Stimulated activated naive B cell treated with anti-CD40 and anti-IgM and Interleukin-4, amounts not matched to agents 10 μg/mL and 1 μg/mL and 100 μg/mL, for 72 hours (primary cell): Measurements from ENCODE around the gene IQSEC1.

Experiments used
- ATAC-seq, 2 donors: fragments of 150-1000 bp; cut with Tn5 transposase; replicated peaks; 2 replicates each; pipeline ENCODE4 v1.10.0; 2021; ENCODE audit warnings: moderate library complexity in 1 of 2
- DNase-seq: peaks from one replicate; pipeline ENCODE4 v3.0.0; 2021
- H3K27ac Mint-ChIP-seq: one replicate; pipeline ENCODE4 v1.8.0; 2022; ENCODE audit warnings: mild to moderate bottlenecking, mixed read lengths
- H3K27me3 Mint-ChIP-seq, 2 donors: one replicate each; pipeline ENCODE4 v1.8.0; 2022; ENCODE audit warnings: mixed read lengths in 2 of 2
- H3K36me3 Mint-ChIP-seq, 2 donors: one replicate each; pipeline ENCODE4 v1.8.0; 2022; ENCODE audit warnings: mixed read lengths in 2 of 2, mild to moderate bottlenecking in 1 of 2
- H3K4me1 Mint-ChIP-seq, 2 donors: one replicate each; pipeline ENCODE4 v1.8.0; 2022; ENCODE audit warnings: mixed read lengths in 2 of 2, mild to moderate bottlenecking in 1 of 2
- H3K4me3 Mint-ChIP-seq, 2 donors: one replicate each; pipeline ENCODE4 v1.8.0; 2022; ENCODE audit warnings: mild to moderate bottlenecking in 2 of 2, mixed read lengths in 2 of 2, moderate library complexity in 1 of 2
- H3K9me3 Mint-ChIP-seq, 2 donors: one replicate each; pipeline ENCODE4 v1.8.0; 2022; ENCODE audit warnings: mixed read lengths in 2 of 2, mild to moderate bottlenecking in 1 of 2

Gene IQSEC1

GRCh38 chr3:13008155-13008995 is 64.9 kb downstream of the IQSEC1 start:
- DNase-seq = no peak
- Mint-ChIP-seq H3K9me3 (no peaks in the 10 kb centered on the region), H3K27me3 (no peaks in the 10 kb centered on the region), H3K4me3 (peak overlapping the region; percentile 57 to 67), H3K27ac (peak overlapping the region; percentile 93), H3K36me3 (peaks cover 30 to 42% of the 10 kb centered on the region in 2 donors), H3K4me1 (peaks cover 79 to 100% of the 10 kb centered on the region in 2 donors)
- no peak for ATAC-seq

GRCh38 chr3:13007251-13007941 is 65.8 kb downstream of the IQSEC1 start:
- no peaks in the 10 kb centered on the region for H3K27me3 Mint-ChIP-seq

GRCh38 chr3:13006216-13006990 is 66.8 kb downstream of the IQSEC1 start:
- DNase-seq (no peak), ATAC-seq (no peak)
- H3K27ac Mint-ChIP-seq = peak overlapping the region; percentile 89
- H3K36me3 Mint-ChIP-seq = peaks cover 28 to 45% of the 10 kb centered on the region in 2 donors
- no peaks in the 10 kb centered on the region for H3K27me3 Mint-ChIP-seq
- H3K4me3 Mint-ChIP-seq = peak overlapping the region; percentile 46 to 71
- H3K4me1 Mint-ChIP-seq = peaks cover 75 to 100% of the 10 kb centered on the region in 2 donors
- H3K9me3 Mint-ChIP-seq = no peaks in the 10 kb centered on the region

More at GRCh38 chr3:13007251-13007941, 65.8 kb downstream of the IQSEC1 start:
- Mint-ChIP-seq H3K36me3 (peaks cover 30 to 44% of the 10 kb centered on the region in 2 donors), H3K9me3 (no peaks in the 10 kb centered on the region), H3K27ac (peak overlapping the region; percentile 93), H3K4me1 (peaks cover 79 to 100% of the 10 kb centered on the region in 2 donors), H3K4me3 (peak overlapping the region in 1 of 2 donors; percentile 39)
- no peak for ATAC-seq
- DNase-seq = no peak

- Mint-ChIP-seq H3K27ac (peak overlapping the region; percentile 76), H3K36me3 (peaks cover 26 to 44% of the 10 kb centered on the region in 2 donors)
Measured at GRCh38 chr3:13005301-13005700, 67.9 kb downstream of the IQSEC1 start.

GRCh38 chr3:13004376-13004775 is 68.9 kb downstream of the IQSEC1 start:
- no peaks in the 10 kb centered on the region for H3K27me3 Mint-ChIP-seq
- no peak for ATAC-seq
- no peak for DNase-seq
- H3K27ac Mint-ChIP-seq = peak overlapping the region; percentile 67
- peaks cover 19 to 46% of the 10 kb centered on the region in 2 donors for H3K36me3 Mint-ChIP-seq
- H3K4me1 Mint-ChIP-seq = peaks cover 75 to 97% of the 10 kb centered on the region in 2 donors
- peak overlapping the region in 1 of 2 donors; percentile 46 for H3K4me3 Mint-ChIP-seq
- no peaks in the 10 kb centered on the region for H3K9me3 Mint-ChIP-seq

More at GRCh38 chr3:13005301-13005700, 67.9 kb downstream of the IQSEC1 start:
- H3K4me3 Mint-ChIP-seq = no peak overlapping the region
- H3K4me1 Mint-ChIP-seq = peaks cover 74 to 97% of the 10 kb centered on the region in 2 donors
- DNase-seq = no peak
- H3K27me3 Mint-ChIP-seq = no peaks in the 10 kb centered on the region
- H3K9me3 Mint-ChIP-seq = no peaks in the 10 kb centered on the region
- ATAC-seq = no peak

GRCh38 chr3:13003608-13004007 is 69.6 kb downstream of the IQSEC1 start:
- H3K9me3 Mint-ChIP-seq = no peaks in the 10 kb centered on the region

GRCh38 chr3:13002398-13003124 is 70.7 kb downstream of the IQSEC1 start:
- ATAC-seq (peak; percentile 77), DNase-seq (no peak)
- peaks cover 24 to 52% of the 10 kb centered on the region in 2 donors for H3K36me3 Mint-ChIP-seq
- peaks cover 74 to 95% of the 10 kb centered on the region in 2 donors for H3K4me1 Mint-ChIP-seq
- no peaks in the 10 kb centered on the region for H3K9me3 Mint-ChIP-seq
- H3K4me3 Mint-ChIP-seq = peak overlapping the region in 1 of 2 donors; percentile 4
- H3K27ac Mint-ChIP-seq = peak overlapping the region; percentile 56
- H3K27me3 Mint-ChIP-seq = no peaks in the 10 kb centered on the region

More at GRCh38 chr3:13003608-13004007, 69.6 kb downstream of the IQSEC1 start:
- ATAC-seq (no peak), DNase-seq (no peak)
- no peak overlapping the region for H3K4me3 Mint-ChIP-seq
- no peak overlapping the region for H3K27ac Mint-ChIP-seq
- H3K4me1 Mint-ChIP-seq = peaks cover 77 to 97% of the 10 kb centered on the region in 2 donors
- peaks cover 23 to 54% of the 10 kb centered on the region in 2 donors for H3K36me3 Mint-ChIP-seq
- no peaks in the 10 kb centered on the region for H3K27me3 Mint-ChIP-seq

- Mint-ChIP-seq H3K27ac (peak overlapping the region; percentile 94), H3K27me3 (no peaks in the 10 kb centered on the region), H3K4me1 (peaks cover 78 to 92% of the 10 kb centered on the region in 2 donors), H3K36me3 (peaks cover 18 to 47% of the 10 kb centered on the region in 2 donors), H3K9me3 (no peaks in the 10 kb centered on the region), H3K4me3 (peak overlapping the region; percentile 54 to 70)
- ATAC-seq (peak; percentile 68 to 72), DNase-seq (peak; percentile 70)
Measured at GRCh38 chr3:12999147-13000140, 73.8 kb downstream of the IQSEC1 start.

- ATAC-seq (no peak), DNase-seq (no peak)
- H3K27ac Mint-ChIP-seq = peak overlapping the region; percentile 94
- H3K27me3 Mint-ChIP-seq = no peaks in the 10 kb centered on the region
- H3K9me3 Mint-ChIP-seq = no peaks in the 10 kb centered on the region
- H3K36me3 Mint-ChIP-seq = peaks cover 17 to 47% of the 10 kb centered on the region in 2 donors
- H3K4me1 Mint-ChIP-seq = peaks cover 70 to 87% of the 10 kb centered on the region in 2 donors
- peak overlapping the region in 1 of 2 donors; percentile 25 for H3K4me3 Mint-ChIP-seq
Measured at GRCh38 chr3:12998648-12999047, 74.6 kb downstream of the IQSEC1 start.

- Mint-ChIP-seq H3K4me1 (peaks cover 68 to 82% of the 10 kb centered on the region in 2 donors), H3K36me3 (peaks cover 17 to 43% of the 10 kb centered on the region in 2 donors), H3K4me3 (no peak overlapping the region), H3K27ac (no peak overlapping the region), H3K9me3 (no peaks in the 10 kb centered on the region), H3K27me3 (no peaks in the 10 kb centered on the region)
- DNase-seq (no peak), ATAC-seq (no peak)
Measured at GRCh38 chr3:12997387-12997786, 75.8 kb downstream of the IQSEC1 start.

- ATAC-seq (no peak), DNase-seq (no peak)
- no peaks in the 10 kb centered on the region for H3K9me3 Mint-ChIP-seq
- no peak overlapping the region for H3K4me3 Mint-ChIP-seq
- peaks cover 67 to 82% of the 10 kb centered on the region in 2 donors for H3K4me1 Mint-ChIP-seq
- H3K36me3 Mint-ChIP-seq = peaks cover 17 to 34% of the 10 kb centered on the region in 2 donors
- H3K27me3 Mint-ChIP-seq = no peaks in the 10 kb centered on the region
- peak overlapping the region; percentile 71 for H3K27ac Mint-ChIP-seq
Measured at GRCh38 chr3:12996181-12996506, 77.1 kb downstream of the IQSEC1 start.

GRCh38 chr3:12995389-12996180 is 77.6 kb downstream of the IQSEC1 start:
- DNase-seq = no peak
- Mint-ChIP-seq H3K27me3 (no peaks in the 10 kb centered on the region), H3K9me3 (no peaks in the 10 kb centered on the region), H3K36me3 (peaks cover 15 to 37% of the 10 kb centered on the region in 2 donors), H3K27ac (peak overlapping the region; percentile 92), H3K4me3 (peak overlapping the region; percentile 86 to 87), H3K4me1 (peaks cover 71 to 85% of the 10 kb centered on the region in 2 donors)
- no peak for ATAC-seq
